H54 (cell line): ENCODE measurements around the gene PREX1.
"Not testable (repeated sequence)": the region's sequence is repeated elsewhere in the genome, so short reads cannot be mapped to it uniquely, and the experiment has no call there.

Experiments used
- DNase-seq: peaks from one replicate; pipeline ENCODE4 v3.0.0; 2011; ENCODE audit warnings: low spot score, mixed read lengths; ENCODE audit not compliant: insufficient read length
- FAIRE-seq: peaks from 3 replicates; lab custom pipeline; 2011; peaks lifted over from hg19 to GRCh38; lab: Jason Lieb, UNC
- POLR2A ChIP-seq: IDR thresholded peaks from 2 replicates; pipeline ENCODE4 v1.6.1; 2011; ENCODE audit warnings: low read depth, mild to moderate bottlenecking, low read length

The PREX1 gene

GRCh38 chr20:48851579-48851978, 23.8 kb upstream of the PREX1 start:
- FAIRE-seq (no peak), DNase-seq (no peak)
- no peak for TF ChIP-seq POLR2A

DNA sequence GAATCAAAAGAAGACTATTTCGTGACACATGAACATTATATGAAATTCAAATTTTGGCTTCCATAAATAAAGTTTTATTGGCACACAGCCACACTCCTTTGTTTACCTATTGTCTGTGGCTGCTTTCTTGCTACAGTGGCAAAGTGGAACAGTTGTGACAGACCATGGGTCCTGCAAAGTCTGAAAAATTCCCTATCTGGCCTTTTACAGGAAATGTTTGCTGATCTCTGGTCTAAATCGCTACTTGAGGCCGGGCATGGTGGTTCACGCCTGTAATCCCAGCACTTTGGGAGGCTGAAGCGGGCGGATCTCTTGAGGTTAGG, 23.1 kb upstream of the PREX1 start:
- DNase-seq (no peak), FAIRE-seq (no peak)
- TF ChIP-seq POLR2A, result no peak

- TF ChIP-seq POLR2A, result no peak
- DNase-seq (no peak), FAIRE-seq (no peak)
These were observed 22.6 kb upstream of the PREX1 start for GRCh38 chr20:48850257-48850976.

DNA sequence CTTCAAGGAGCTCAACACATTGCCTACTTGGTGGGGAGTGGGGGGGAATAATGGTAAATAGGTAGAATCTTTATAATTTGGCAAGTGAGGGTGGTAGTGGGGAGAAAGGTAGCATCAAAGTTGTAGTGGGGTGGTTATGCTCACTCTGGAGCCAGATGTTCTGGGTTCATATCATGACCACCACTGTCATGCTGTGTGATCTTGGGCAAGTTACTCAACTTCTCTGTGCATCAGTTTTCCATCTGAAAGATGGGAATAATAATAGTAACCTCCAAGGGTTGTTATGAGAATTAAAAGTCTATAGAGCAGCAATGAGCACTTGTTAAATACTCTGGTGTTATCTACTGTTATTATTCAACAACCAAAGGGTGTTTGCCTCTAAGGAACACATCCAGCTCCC, 22.0 kb upstream of the PREX1 start:
- no peak for DNase-seq
- no peak for TF ChIP-seq POLR2A
- FAIRE-seq, result no peak

- TF ChIP-seq POLR2A, result no peak
- DNase-seq, result no peak
These were observed 21.5 kb upstream of the PREX1 start for GRCh38 chr20:48849299-48849698.

GRCh38 chr20:48847498-48848205, 19.9 kb upstream of the PREX1 start:
- TF ChIP-seq POLR2A, result no peak
- DNase-seq (no peak), FAIRE-seq (no peak)

More at GRCh38 chr20:48849299-48849698, 21.5 kb upstream of the PREX1 start:
- no peak for FAIRE-seq

GRCh38 chr20:48846516-48847492, 19.0 kb upstream of the PREX1 start:
- TF ChIP-seq POLR2A, result no peak
- no peak for FAIRE-seq
- DNase-seq, result no peak

- no peak for TF ChIP-seq POLR2A
- DNase-seq, result no peak
- no peak for FAIRE-seq
These were observed 18.0 kb upstream of the PREX1 start for GRCh38 chr20:48845721-48846306.

DNA sequence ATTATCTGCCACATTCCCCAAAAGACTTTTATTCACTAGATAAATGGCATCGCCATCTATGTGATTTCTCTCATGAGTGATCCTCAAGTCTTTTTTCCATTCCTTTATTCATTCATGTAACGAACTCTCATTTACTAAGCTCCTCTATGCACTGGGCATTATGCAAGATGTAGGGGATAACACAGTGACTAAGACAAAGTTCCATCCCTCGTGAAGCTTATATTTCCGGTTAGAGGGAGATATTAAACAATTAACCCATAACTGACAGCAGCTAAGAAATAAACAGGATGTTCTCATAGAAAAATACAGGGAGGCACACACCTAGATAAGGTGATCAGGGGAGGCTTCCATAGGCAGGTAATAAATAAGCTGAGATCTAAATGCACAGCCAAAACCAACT, 17.2 kb upstream of the PREX1 start:
- DNase-seq (no peak), FAIRE-seq (no peak)
- no peak for TF ChIP-seq POLR2A

GRCh38 chr20:48843896-48844295, 16.1 kb upstream of the PREX1 start:
- FAIRE-seq, DNase-seq: not testable (repeated sequence)

- FAIRE-seq (no peak), DNase-seq (no peak)
- TF ChIP-seq POLR2A, result no peak
These were observed 15.4 kb upstream of the PREX1 start for GRCh38 chr20:48843057-48843806.

DNA sequence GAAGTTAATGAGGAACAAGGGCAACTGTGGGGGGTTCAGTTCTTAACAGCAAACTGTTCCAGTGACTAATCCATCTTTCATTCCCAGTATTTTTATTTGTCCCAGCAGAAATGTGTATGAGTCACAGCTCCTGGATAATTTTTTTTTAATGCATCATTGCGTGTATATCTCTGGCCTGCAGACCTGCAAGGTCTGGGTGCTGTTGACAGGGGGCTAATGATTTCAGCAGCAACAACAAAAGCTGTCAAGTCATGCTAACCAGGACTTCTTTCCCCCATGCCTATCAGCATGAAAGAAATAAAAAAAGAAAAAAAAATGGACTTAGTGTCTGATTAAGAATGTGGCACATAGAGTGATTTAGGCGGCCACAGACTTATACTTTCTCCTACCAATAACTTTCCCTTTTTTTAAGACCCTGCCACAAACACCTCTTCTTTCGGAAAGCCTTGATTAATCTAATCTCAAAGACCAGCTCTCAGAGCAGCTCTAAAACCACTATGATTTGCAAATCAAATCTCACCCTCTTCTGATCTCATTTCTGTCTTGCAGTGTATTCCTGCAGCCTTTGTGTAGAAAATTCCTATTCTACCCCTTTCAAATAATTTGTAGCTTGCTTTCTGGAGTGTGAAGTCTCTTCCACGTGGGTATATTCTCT, 14.2 kb upstream of the PREX1 start:
- FAIRE-seq (no peak), DNase-seq (peak; percentile 67)
- no peak for TF ChIP-seq POLR2A

DNA sequence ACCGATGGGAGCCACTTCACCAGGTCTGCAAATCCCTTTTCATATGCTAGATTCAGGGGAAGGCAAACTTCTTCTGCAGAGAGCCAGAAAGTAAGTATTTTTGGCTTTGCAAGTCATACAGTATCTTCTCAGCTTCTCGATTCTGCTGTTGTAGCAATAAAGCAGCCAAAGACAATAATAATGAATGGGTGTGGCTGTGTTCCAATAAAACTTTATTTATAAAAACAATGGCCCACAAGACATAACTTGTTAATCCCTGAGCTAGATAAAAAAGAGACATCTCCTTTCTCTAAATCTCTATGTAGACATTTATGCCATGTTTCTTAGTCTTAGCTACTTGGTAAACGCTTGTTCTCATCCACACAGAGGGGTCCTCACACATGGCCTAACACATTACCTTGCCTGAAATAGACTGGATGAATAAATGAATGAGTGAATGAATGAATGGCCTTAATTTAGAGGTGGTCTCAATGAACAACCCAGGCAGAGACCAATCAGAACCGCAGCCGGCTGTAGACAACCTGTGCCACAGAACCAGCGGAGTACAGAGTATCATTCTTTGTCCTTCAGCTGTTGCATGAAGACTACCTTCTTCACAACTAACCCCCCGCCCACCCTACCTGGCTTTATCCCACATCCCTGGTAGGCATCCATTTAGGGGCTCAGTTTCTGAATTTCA, 13.5 kb upstream of the PREX1 start:
- TF ChIP-seq POLR2A, result no peak
- FAIRE-seq, result no peak
- DNase-seq, result no peak
